IMR-90 (cell line): ENCODE measurements around the gene ST14. TPM values are rescaled to one million over a fixed set of nuclear protein-coding genes. Genes with fewer than 3 reads are reported as not detected.

Experiments
- ATAC-seq: fragments of 200-7000 bp; cut with Tn5 transposase; 2 replicates; pipeline ENCODE4 v1.9.1; 2020; ENCODE audit warnings: low read depth, mild to moderate bottlenecking, moderate library complexity
- BruUV-seq: library from RNA; stranded (reverse); fragments of 400-500 nt; replicated peaks from 2 replicates; lab custom pipeline; 2021; lab: Mats Ljungman, UMichigan
- CTCF ChIA-PET: fragments of 300-600 bp; formaldehyde crosslinking; extraction: SDS; loops from one replicate; lab custom pipeline; 2021; ENCODE audit warnings: antibody characterized with exemption; lab: Yijun Ruan, JAX
- POLR2A ChIA-PET: fragments of 300-600 bp; sonication (Branson Sonifier 250); formaldehyde crosslinking; loops from one replicate; lab custom pipeline; 2022; ENCODE audit warnings: antibody characterized with exemption; ENCODE audit not compliant: unreplicated experiment; lab: Charles Lee
- DNase-seq: peaks from one replicate; pipeline ENCODE4 v3.0.0; 2013
- H2AFZ ChIP-seq: replicated peaks from 2 replicates; pipeline ENCODE3; 2013; ENCODE audit warnings: low read length, mild to moderate bottlenecking; ENCODE audit not compliant: poor library complexity
- H2AK5ac ChIP-seq: 2 replicates; pipeline ENCODE4 v1.6.1; 2013; ENCODE audit warnings: low read depth, low read length, inconsistent platforms
- H2AK9ac ChIP-seq: replicated peaks from 2 replicates; pipeline ENCODE3; 2013; ENCODE audit warnings: mild to moderate bottlenecking, low read depth, low read length, moderate library complexity; ENCODE audit not compliant: poor library complexity
- H2BK120ac ChIP-seq: 2 replicates; pipeline ENCODE4 v1.6.1; 2013; ENCODE audit warnings: low read depth, low read length, inconsistent platforms
- H2BK15ac ChIP-seq: 3 replicates; pipeline ENCODE4 v1.6.1; 2013; ENCODE audit warnings: low read depth, low read length, inconsistent platforms
- H2BK20ac ChIP-seq: 2 replicates; pipeline ENCODE4 v1.6.1; 2013; ENCODE audit warnings: low read depth, mild to moderate bottlenecking, inconsistent platforms, low read length, moderate library complexity
- H2BK5ac ChIP-seq: 2 replicates; pipeline ENCODE4 v1.6.1; 2013; ENCODE audit warnings: mild to moderate bottlenecking, low read depth, low read length, inconsistent platforms; ENCODE audit not compliant: poor library complexity, severe bottlenecking
- H3K14ac ChIP-seq: replicated peaks from 2 replicates; pipeline ENCODE4 v1.6.1; 2013; ENCODE audit warnings: low read depth, low read length, inconsistent platforms
- H3K18ac ChIP-seq: 2 replicates; pipeline ENCODE4 v1.6.1; 2013; ENCODE audit warnings: low read depth, low read length, control low read depth
- H3K23ac ChIP-seq: 2 replicates; pipeline ENCODE4 v1.6.1; 2013; ENCODE audit warnings: low read depth, low read length, inconsistent platforms
- H3K27ac ChIP-seq: 2 replicates; pipeline ENCODE4 v1.5.1; 2013; ENCODE audit warnings: mild to moderate bottlenecking, control low read depth, low read length; ENCODE audit not compliant: insufficient read depth
- H3K27me3 ChIP-seq: 2 replicates; pipeline ENCODE4 v1.6.1; 2013; ENCODE audit warnings: low read length; ENCODE audit not compliant: control insufficient read depth, insufficient read depth
- H3K36me3 ChIP-seq: 2 replicates; pipeline ENCODE4 v1.6.1; 2013; ENCODE audit warnings: low read length, mixed read lengths; ENCODE audit not compliant: control insufficient read depth, insufficient read depth
- H3K4ac ChIP-seq: 2 replicates; pipeline ENCODE4 v1.6.1; 2013; ENCODE audit warnings: low read depth, low read length, inconsistent platforms
- H3K4me1 ChIP-seq: 2 replicates; pipeline ENCODE4 v1.6.1; 2013; ENCODE audit warnings: low read length, mixed read lengths; ENCODE audit not compliant: control insufficient read depth, insufficient read depth
- H3K4me2 ChIP-seq: 2 replicates; pipeline ENCODE4 v1.6.1; 2013; ENCODE audit warnings: low read depth, mild to moderate bottlenecking, control low read depth, low read length, moderate library complexity
- H3K4me3 ChIP-seq: 2 replicates; pipeline ENCODE4 v1.5.1; 2013; ENCODE audit warnings: low read depth, mild to moderate bottlenecking, control low read depth, low read length, moderate library complexity; ENCODE audit not compliant: insufficient read depth
- H3K56ac ChIP-seq: 2 replicates; pipeline ENCODE4 v1.6.1; 2013; ENCODE audit warnings: low read length, inconsistent platforms; ENCODE audit not compliant: insufficient read depth; ENCODE audit errors: extremely low read depth
- H3K79me1 ChIP-seq, 2 experiments: 2 replicates each; pipeline ENCODE4 v1.6.1; 2013; ENCODE audit warnings: low read length in 2 of 2, inconsistent platforms in 1 of 2, low read depth in 1 of 2
- H3K9ac ChIP-seq: 2 replicates; pipeline ENCODE4 v1.6.1; 2013; ENCODE audit warnings: low read depth, low read length, control low read depth
- H3K9me1 ChIP-seq: 2 replicates; pipeline ENCODE4 v1.6.1; 2013; ENCODE audit warnings: low read length, inconsistent platforms; ENCODE audit not compliant: insufficient read depth
- H3K9me3 ChIP-seq: 2 replicates; pipeline ENCODE4 v1.6.1; 2013; ENCODE audit warnings: low read length; ENCODE audit not compliant: control insufficient read depth, insufficient read depth
- H4K20me1 ChIP-seq: 2 replicates; pipeline ENCODE4 v1.6.1; 2013; ENCODE audit warnings: low read length, inconsistent platforms; ENCODE audit not compliant: insufficient read depth
- H4K5ac ChIP-seq: 2 replicates; pipeline ENCODE4 v1.6.1; 2013; ENCODE audit warnings: mild to moderate bottlenecking, low read depth, low read length, control low read depth
- H4K8ac ChIP-seq, 2 experiments: 2 replicates each; pipeline ENCODE4 v1.6.1; 2013; ENCODE audit warnings: low read depth in 2 of 2, low read length in 2 of 2, control low read depth in 1 of 2, inconsistent platforms in 1 of 2
- H4K91ac ChIP-seq: 2 replicates; pipeline ENCODE4 v1.6.1; 2013; ENCODE audit warnings: low read depth, low read length, inconsistent platforms; ENCODE audit not compliant: insufficient read depth
- BHLHE40 ChIP-seq: fragments of 150-350 bp; IDR thresholded peaks from 2 replicates; pipeline ENCODE4 v1.6.1; 2016; ENCODE audit warnings: mild to moderate bottlenecking, low read depth, low read length
- CEBPB ChIP-seq: IDR thresholded peaks from 2 replicates; pipeline ENCODE4 v1.6.1; 2012; ENCODE audit warnings: low read depth, low read length, improper control_type of control experiment
- CHD1 ChIP-seq: IDR thresholded peaks from 2 replicates; pipeline ENCODE4 v1.6.1; 2012; ENCODE audit warnings: low read depth, low read length, improper control_type of control experiment
- CTCF ChIP-seq: conservative IDR thresholded peaks from 2 replicates; pipeline ENCODE4 v1.5.1; 2012; ENCODE audit warnings: mild to moderate bottlenecking, low read depth, low read length, improper control_type of control experiment
- FOS ChIP-seq: fragments of 150-350 bp; IDR thresholded peaks from 2 replicates; pipeline ENCODE4 v1.6.1; 2016; ENCODE audit warnings: low read depth, low read length
- MAFK ChIP-seq: IDR thresholded peaks from 2 replicates; pipeline ENCODE4 v1.6.1; 2012; ENCODE audit warnings: low read depth, low read length, improper control_type of control experiment
- MAZ ChIP-seq: IDR thresholded peaks from 2 replicates; pipeline ENCODE4 v1.6.1; 2012; ENCODE audit warnings: low read depth, mild to moderate bottlenecking, low read length, improper control_type of control experiment, moderate library complexity, borderline replicate concordance
- MXI1 ChIP-seq: IDR thresholded peaks from 2 replicates; pipeline ENCODE4 v1.6.1; 2012; ENCODE audit warnings: low read depth, mild to moderate bottlenecking, low read length, moderate library complexity, borderline replicate concordance
- NFE2L2 ChIP-seq: fragments of 150-350 bp; IDR thresholded peaks from 2 replicates; pipeline ENCODE4 v1.6.1; 2016; ENCODE audit warnings: low read depth, mild to moderate bottlenecking, low read length
- POLR2A ChIP-seq: IDR thresholded peaks from 2 replicates; pipeline ENCODE4 v1.6.1; 2012; ENCODE audit warnings: mild to moderate bottlenecking, low read depth, low read length
- RAD21 ChIP-seq: IDR thresholded peaks from 2 replicates; pipeline ENCODE4 v1.6.1; 2012; ENCODE audit warnings: low read length, improper control_type of control experiment
- RCOR1 ChIP-seq: IDR thresholded peaks from 2 replicates; pipeline ENCODE4 v1.6.1; 2012; ENCODE audit warnings: mild to moderate bottlenecking, low read length, improper control_type of control experiment; ENCODE audit not compliant: insufficient replicate concordance
- RFX5 ChIP-seq: IDR thresholded peaks from 2 replicates; pipeline ENCODE4 v1.8.0; 2012; ENCODE audit warnings: low read depth, mild to moderate bottlenecking, low read length, moderate library complexity
- SMC3 ChIP-seq: fragments of 150-350 bp; IDR thresholded peaks from 2 replicates; pipeline ENCODE4 v1.6.1; 2016; ENCODE audit warnings: low read depth, mild to moderate bottlenecking, antibody characterized with exemption, low read length, moderate library complexity
- USF2 ChIP-seq: fragments of 150-350 bp; IDR thresholded peaks from 2 replicates; pipeline ENCODE4 v1.6.1; 2017; ENCODE audit warnings: mild to moderate bottlenecking, antibody characterized with exemption, low read length, low read depth
- WGBS, 2 experiments: methylation state at CpG; one replicate each; pipeline versions ENCODE4 v1.1.5 to v1.1.7; 2013; ENCODE audit warnings: missing lambda C conversion rate in 2 of 2; ENCODE audit not compliant: insufficient read length in 1 of 2; ENCODE audit errors: extremely low coverage in 2 of 2; 5-methylcytosine and 5-hydroxymethylcytosine counted together
- dilution Hi-C: fragments of 300-500 bp; cut with HindIII; formaldehyde crosslinking; loops from one replicate; pipeline ENCODE4 v1.14.3; 2018; ENCODE audit warnings: low sequenced_read_pairs; ENCODE audit not compliant: unreplicated experiment
- in situ Hi-C: fragments of 300-500 bp; cut with MboI; formaldehyde crosslinking; loops from 3 replicates; pipeline ENCODE4 v1.14.3; 2019; ENCODE audit warnings: low sequenced_read_pairs, inconsistent platforms, mixed read lengths
- intact Hi-C: fragments of 100-400 bp; cut with micrococcal nuclease; formaldehyde crosslinking; loops from 2 replicates; pipeline ENCODE4 v1.10.0; 2022
- polyA plus RNA-seq, 3 experiments: library from polyadenylated mRNA; depleted of rRNA; stranded (reverse); fragments of >200 nt; gene quantifications; 2 replicates each; pipeline ENCODE4 v1.2.3, GENCODE V29; 2012; ENCODE audit warnings: low replicate concordance in 1 of 3
- total RNA-seq: library from RNA; depleted of rRNA; stranded (reverse); fragments of >200 nt; gene quantifications from 2 replicates; pipeline ENCODE4 v1.2.3, GENCODE V29; 2012

ST14 gene
- total and polyA plus RNA-seq, 2 of the 4 experiments (the other 2 are of a cell fraction) = not detected

- H4K20me1 ChIP-seq = peaks cover 18% of the 10 kb centered on the region
Measured at GRCh38 chr11:130123414-130124040, 36.1 kb upstream of the ST14 start.

More at GRCh38 chr11:130123414-130124040, 36.1 kb upstream of the ST14 start:
- H3K9me3 ChIP-seq = no peaks in the 10 kb centered on the region
- H2AFZ ChIP-seq = no peak overlapping the region
- no peak for TF ChIP-seq MXI1
- no peak for TF ChIP-seq CTCF
- TF ChIP-seq SMC3 = no peak
- TF ChIP-seq RAD21 = no peak
- no peak for TF ChIP-seq RCOR1
- no peak for TF ChIP-seq USF2
- no peak for TF ChIP-seq RFX5
- no peak for TF ChIP-seq NFE2L2
- no peak for TF ChIP-seq BHLHE40
- no peak for TF ChIP-seq CHD1
- TF ChIP-seq POLR2A = no peak
- TF ChIP-seq FOS = no peak
- TF ChIP-seq MAFK = no peak
- TF ChIP-seq MAZ = no peak
- no peak for TF ChIP-seq CEBPB
- peak overlapping the region; percentile 13; the same call in 1 of the 2 replicates for H3K27ac ChIP-seq
- H3K9ac ChIP-seq = no peak overlapping the region
- no peak overlapping the region for H4K5ac ChIP-seq
- peaks cover 4 to 32% of the 10 kb centered on the region in 2 experiments; a peak in 2 of 4 replicates for H3K79me1 ChIP-seq
- POLR2A ChIA-PET = no interaction called here
- H3K56ac ChIP-seq = no peak overlapping the region
- ATAC-seq (no peak), DNase-seq (no peak)
- no peak overlapping the region for H3K14ac ChIP-seq
- H2AK5ac ChIP-seq = peak overlapping the region; percentile 63; the same call in 1 of the 2 replicates
- H3K4me3 ChIP-seq = no peak overlapping the region
- dilution Hi-C loops = no loop called here
- no TSS peak for BruUV-seq
- CTCF ChIA-PET = interaction anchor here (1.8 kb wide), 1 partner anchor 9 kb away, joined by 5 read pairs; no protein-coding TSS in a partner anchor
- H3K23ac ChIP-seq = no peak overlapping the region
- H4K8ac ChIP-seq = no peak overlapping the region
- H3K36me3 ChIP-seq = peaks cover 39% of the 10 kb centered on the region
- 94% methylated on average over 16 of the region's 32 CpGs; no CpG with 5 or more reads in 1 of the 2 experiments for WGBS, 2 experiments
- peak overlapping the region; percentile 17; the same call in 1 of the 2 replicates for H4K91ac ChIP-seq
- no peak overlapping the region; the same call in 1 of the 2 replicates for H3K4ac ChIP-seq
- H2BK120ac ChIP-seq = no peak overlapping the region
- no peak overlapping the region for H2BK5ac ChIP-seq
- H2BK20ac ChIP-seq = no peak overlapping the region
- no peak overlapping the region for H3K18ac ChIP-seq
- H3K27me3 ChIP-seq = no peaks in the 10 kb centered on the region; the same call in none of the 2 replicates
- H3K9me1 ChIP-seq = peaks cover 12% of the 10 kb centered on the region
- intact Hi-C loops = loop anchor here (2.0 to 5.0 kb wide), 2 partner anchors 21 to 621 kb away; no protein-coding TSS in a partner anchor
- H3K4me2 ChIP-seq = no peak overlapping the region
- H2AK9ac ChIP-seq = no peak overlapping the region
- H3K4me1 ChIP-seq = peaks cover 5% of the 10 kb centered on the region
- H2BK15ac ChIP-seq = no peak overlapping the region
- in situ Hi-C loops = no loop called here
